ENCODE data around the gene DTX1.
A peak's percentile ranks its signal among the peaks of the same experiment; 100 is the strongest.

DTX1 gene

GRCh38 chr12:113086249-113087164 lies 30.0 kb downstream of the DTX1 start:
- no peak for DNase-seq (ENCODE audit: low spot score)
- TF ChIP-seq CTCF (IDR thresholded peaks at IDR 0.05; ENCODE audit: borderline replicate concordance, control extremely low read depth, extremely low read depth, insufficient read depth, missing control alignments) = no peak
- in situ Hi-C loops (cut with MboI; ENCODE audit: low sequenced_read_pairs, unreplicated experiment) = no loop called here

- no peak for DNase-seq (ENCODE audit: low spot score)
- TF ChIP-seq CTCF (IDR thresholded peaks at IDR 0.05; ENCODE audit: borderline replicate concordance, control extremely low read depth, extremely low read depth, insufficient read depth, missing control alignments) = no peak
- in situ Hi-C loops (cut with MboI; ENCODE audit: low sequenced_read_pairs, unreplicated experiment) = no loop called here
Observed at GRCh38 chr12:113087193-113087592, 30.7 kb downstream of the DTX1 start.

GRCh38 chr12:113088037-113088436 lies 31.5 kb downstream of the DTX1 start:
- DNase-seq (ENCODE audit: low spot score) = no peak
- in situ Hi-C loops (cut with MboI; ENCODE audit: low sequenced_read_pairs, unreplicated experiment) = no loop called here
- no peak for TF ChIP-seq CTCF (IDR thresholded peaks at IDR 0.05; ENCODE audit: borderline replicate concordance, control extremely low read depth, extremely low read depth, insufficient read depth, missing control alignments)

GRCh38 chr12:113088971-113089756 lies 32.6 kb downstream of the DTX1 start:
- peak; percentile 77 for DNase-seq (ENCODE audit: low spot score)
- in situ Hi-C loops (cut with MboI; ENCODE audit: low sequenced_read_pairs, unreplicated experiment) = no loop called here
- TF ChIP-seq CTCF (IDR thresholded peaks at IDR 0.05; ENCODE audit: borderline replicate concordance, control extremely low read depth, extremely low read depth, insufficient read depth, missing control alignments) = no peak

GRCh38 chr12:113089839-113090238 lies 33.3 kb downstream of the DTX1 start:
- no peak for DNase-seq (ENCODE audit: low spot score)
- in situ Hi-C loops (cut with MboI; ENCODE audit: low sequenced_read_pairs, unreplicated experiment) = no loop called here

More at GRCh38 chr12:113089839-113090238, 33.3 kb downstream of the DTX1 start:
- no peak for TF ChIP-seq CTCF (IDR thresholded peaks at IDR 0.05; ENCODE audit: borderline replicate concordance, control extremely low read depth, extremely low read depth, insufficient read depth, missing control alignments)

Measured in GM13976 (cell line).